SU-DHL-6 (cell line): ENCODE measurements around the gene KIF3A.

Experiments
- CTCF ChIP-seq: fragments of 200-600 bp; sonication (generic); IDR thresholded peaks from one replicate; pipeline ENCODE4 v1.5.1; 2017; ENCODE audit warnings: antibody characterized with exemption, mild to moderate bottlenecking, low read length, moderate library complexity; ENCODE audit not compliant: insufficient read depth, poor library complexity, severe bottlenecking
- EZH2phosphoT487 ChIP-seq: fragments of 200-600 bp; sonication (generic), shearing (Covaris generic); conservative IDR thresholded peaks from 2 replicates; pipeline ENCODE4 v1.6.1; 2018; ENCODE audit warnings: mild to moderate bottlenecking, antibody characterized with exemption, low read length, moderate library complexity, mixed read lengths

- TF ChIP-seq CTCF = no peak
- TF ChIP-seq EZH2phosphoT487 = no peak
Measured at GRCh38 chr5:132663771-132664695, 73.3 kb downstream of the KIF3A start.
